ENCODE data around the gene ETS1.
A peak's percentile ranks its signal among the peaks of the same experiment; 100 is the strongest.

Gene ETS1, protein sequence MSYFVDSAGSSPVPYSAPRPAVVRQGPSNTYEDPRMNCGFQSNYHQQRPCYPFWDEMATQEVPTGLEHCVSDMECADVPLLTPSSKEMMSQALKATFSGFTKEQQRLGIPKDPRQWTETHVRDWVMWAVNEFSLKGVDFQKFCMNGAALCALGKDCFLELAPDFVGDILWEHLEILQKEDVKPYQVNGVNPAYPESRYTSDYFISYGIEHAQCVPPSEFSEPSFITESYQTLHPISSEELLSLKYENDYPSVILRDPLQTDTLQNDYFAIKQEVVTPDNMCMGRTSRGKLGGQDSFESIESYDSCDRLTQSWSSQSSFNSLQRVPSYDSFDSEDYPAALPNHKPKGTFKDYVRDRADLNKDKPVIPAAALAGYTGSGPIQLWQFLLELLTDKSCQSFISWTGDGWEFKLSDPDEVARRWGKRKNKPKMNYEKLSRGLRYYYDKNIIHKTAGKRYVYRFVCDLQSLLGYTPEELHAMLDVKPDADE

DNA sequence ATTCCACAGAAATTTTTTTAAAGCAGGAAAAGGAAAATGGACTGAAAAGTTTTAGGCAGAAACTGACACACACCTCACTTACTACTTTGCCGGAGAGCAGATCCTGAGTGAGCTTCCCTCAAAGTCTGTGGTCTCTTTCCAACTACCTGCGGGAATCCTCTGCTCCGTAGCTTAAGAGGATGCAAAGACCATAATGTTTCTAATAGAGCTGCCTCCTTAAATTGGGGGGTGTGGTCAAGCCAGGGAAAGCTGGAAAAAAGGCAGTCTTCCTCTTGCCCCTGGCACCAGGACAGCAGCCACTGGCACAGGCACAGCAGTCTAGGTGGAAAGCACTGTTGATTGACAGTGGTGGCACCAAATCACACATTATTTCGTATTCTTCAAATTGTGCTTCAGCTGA is at the start of gene ETS1:
TSS of gene ETS1 (minus strand) at position 144 of the 400 bp plus-strand sequence. CDS start 14,428 bp downstream, outside the sequence.
- DNase-seq = no peak

DNA sequence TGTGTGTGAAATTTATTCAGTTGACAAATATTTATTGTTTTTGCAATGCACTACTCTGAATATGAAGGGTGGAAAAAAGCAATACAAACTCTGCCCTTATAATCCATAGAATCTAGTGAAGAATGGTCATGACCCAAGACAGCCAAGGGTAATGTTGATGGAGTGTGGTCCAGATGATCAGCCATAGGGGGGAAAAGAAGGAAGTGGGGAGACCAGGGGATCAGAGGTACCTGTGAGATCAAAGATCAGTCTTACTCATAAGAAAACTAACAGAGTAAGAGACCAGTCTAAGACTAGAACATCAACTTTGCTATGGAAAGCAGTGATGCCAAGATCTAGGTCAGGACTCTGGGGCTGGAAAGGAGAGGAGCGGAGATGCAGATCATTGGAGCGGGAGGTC is 47.0 kb upstream of the ETS1 start:
- DNase-seq = no peak

DNA sequence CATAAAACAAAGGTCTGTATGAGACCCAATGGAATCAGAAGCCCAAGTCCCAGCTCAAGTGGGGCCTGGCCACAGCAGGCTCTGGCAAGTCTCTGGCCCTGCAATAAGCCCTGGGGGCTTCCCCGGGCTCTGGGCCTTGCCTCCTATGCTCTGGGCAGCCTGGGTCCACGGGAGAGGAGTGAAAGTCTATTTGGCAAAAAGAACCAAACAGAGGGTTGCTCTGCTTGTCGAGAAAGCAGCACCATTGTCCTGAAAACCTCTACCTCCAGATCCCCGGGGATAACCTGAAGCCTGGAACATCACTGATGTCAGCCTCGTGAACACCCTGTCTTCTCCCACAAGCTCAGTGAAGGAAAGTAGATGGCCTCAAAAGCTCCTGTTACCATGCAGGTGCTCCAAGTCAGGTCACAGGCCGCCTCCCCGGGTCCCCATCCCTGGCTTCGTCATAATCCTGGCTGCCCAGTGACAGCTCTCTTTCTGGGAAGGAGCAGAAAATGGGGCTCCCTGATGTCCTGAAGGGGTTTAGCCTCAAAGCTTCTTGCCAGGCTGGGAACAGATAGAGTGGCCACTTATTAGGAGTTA is 46.1 kb upstream of the ETS1 start:
- DNase-seq = no peak

DNA sequence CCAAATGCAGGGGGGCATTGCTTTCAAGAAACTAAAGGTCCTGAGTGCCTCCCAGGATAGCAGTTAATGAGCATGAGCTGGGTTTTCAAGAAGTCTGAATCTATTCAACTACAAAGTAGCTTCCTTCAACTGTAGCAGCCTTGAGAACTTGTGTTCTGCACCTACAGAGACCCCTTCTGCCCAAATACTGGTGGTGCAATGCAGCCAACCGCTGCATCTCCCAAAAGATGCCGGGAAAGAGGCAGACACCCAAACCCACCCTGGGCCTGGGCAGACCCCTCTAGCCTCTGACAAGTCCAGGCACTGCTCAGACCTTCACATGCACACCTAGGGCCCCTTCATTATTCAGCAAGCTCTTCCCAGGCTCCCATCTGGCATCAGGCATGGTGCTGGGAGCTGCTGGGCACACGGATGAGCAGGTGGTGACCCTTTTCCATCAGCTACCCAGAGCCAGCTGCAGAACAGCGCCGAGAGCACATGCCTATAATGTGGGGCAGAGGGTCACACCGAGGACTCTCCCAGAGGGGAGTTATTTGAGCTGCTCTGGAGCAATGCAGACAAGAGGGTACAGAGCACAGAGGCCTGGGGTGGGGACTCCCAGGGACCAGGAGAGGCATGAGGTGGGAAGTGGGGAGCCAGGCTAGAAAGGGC is 44.9 kb upstream of the ETS1 start:
- peak; percentile 50 to 71 for DNase-seq

DNA sequence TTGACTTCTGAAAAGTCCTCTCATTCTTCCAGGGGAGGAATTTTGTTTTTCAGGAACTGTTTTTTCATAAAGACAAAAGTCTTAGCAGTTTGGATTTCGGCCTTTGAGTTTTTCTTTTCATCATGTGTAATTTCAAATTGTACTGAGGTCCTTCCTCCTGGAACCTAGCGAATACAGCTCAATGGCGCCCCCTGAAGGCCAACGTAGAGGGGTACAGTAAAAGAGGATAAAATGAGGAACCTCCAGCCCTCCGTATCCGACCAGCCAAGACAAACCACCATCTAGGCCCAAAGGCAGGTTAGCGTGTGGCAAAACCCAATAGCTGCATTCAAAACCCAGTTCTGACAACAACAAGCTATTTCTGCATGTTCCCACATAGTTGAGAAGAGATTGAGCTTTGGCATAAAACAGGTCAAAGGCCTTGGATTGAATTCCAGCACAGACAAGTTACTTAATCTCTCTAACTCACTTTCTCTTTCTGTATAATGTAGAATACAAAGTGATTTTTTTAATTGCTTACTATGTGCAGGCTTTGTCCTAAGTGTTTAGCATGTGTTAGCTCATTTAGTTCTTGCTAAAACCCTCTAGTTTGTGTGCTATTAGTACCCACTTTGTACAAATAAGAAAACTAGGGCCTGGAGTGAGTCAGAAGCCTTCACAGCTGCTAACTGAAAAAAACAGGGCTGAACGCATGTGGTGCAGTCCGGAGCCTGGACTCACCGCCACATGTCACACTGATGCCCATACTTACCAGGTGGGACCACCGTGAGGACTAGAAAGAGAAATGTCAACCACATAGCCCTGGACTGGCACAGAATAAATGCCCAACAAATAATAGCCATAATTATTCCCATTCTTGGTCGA is 43.2 kb upstream of the ETS1 start:
- peak; percentile 90 to 91 for DNase-seq

DNA sequence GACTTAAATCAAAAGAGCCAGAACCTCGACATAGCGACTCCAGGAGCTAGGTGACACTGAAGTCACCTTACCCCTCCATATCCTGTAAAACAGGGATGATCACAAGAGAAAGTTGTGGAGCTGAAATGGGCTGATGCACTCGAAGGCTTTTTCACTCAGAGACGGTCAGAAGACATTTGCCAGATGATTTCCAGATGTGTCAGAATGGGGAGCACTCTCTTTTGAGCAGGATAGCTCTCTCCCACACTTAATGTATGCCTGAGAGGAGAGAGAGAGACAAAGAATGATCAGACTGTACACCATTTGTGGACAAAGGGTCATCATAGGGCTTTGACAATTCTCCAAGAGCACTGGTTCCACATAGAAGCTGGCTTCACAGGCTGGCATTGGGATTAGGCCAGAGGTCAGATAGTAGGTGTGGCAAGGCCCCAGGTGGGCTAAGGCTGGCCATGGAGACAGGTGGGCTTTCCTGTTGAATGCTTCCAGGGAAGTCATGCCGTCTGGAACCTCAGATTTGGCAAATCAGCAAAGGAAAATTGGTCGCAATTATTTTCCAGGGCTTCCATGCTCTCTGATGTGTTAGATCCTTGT is 42.3 kb upstream of the ETS1 start:
- no peak for DNase-seq

DNA sequence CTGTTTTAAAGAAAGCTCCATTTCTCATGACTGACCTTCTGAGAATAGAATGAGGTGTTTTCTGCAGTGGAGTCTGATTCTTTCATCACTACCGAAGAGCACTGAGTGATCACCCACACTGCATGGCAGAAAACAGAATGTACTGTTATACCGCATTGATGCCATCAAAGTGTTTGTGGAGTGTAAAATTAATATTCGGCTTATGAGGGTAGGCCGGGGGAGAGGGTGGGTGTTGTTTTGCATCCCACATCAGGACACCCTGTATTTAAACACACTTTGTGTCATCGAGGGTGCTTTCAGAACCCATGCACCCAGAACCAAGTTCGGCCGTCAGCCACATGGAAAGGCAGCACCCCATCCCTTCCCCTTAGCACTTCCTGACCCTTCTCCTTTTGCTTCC is 41.3 kb upstream of the ETS1 start:
- peak in 1 of 2 donors; percentile 58 for DNase-seq

DNA sequence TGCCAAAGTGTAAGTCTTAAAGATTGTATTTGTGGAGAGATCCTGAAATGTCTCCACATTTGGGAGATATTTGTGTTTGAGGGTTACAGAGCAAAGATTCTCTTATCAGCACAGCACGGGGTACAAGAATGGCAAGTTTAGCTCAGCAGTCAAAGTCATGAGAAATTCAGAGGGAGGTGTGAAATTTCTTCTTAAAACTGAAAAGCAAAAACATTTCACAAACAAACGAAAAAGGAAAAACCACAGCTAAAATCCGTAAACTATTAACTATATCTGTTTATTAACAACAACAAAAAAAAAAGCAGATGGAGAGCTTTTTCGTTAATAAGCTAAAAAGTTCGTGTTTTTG is 40.9 kb upstream of the ETS1 start:
- no peak for DNase-seq

DNA sequence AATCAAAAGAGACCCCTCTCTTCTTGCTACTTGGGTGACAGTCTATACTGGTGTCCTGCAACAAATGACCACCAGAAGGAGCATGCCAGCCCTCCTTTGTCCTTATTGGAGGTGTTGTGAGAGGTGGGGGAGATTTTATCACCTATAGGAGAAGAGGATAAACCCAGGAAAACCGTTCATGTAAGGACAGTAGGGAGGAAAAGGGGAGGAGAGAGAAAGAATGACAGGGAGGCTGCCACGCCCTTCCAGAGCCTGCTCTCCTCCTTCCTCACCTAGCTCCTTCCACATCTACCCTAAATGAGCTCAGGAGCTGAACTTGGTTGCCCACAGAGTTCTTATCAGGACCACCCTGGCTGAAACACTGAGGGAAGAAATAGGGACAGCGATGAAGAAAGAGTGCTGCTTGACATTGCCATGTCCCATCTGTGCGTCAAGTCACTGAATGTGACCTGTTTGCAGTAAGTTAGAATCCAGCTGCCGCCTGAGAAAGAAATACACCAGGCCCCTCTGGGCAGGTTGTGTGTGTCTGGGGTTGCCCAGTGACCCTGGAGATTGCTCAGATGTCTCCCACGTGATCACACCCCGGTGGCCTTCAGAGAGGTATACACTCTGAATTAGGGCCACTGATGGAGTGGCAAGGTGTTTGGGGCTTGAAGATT is 40.4 kb upstream of the ETS1 start:
- peak; percentile 36 to 49 for DNase-seq

DNA sequence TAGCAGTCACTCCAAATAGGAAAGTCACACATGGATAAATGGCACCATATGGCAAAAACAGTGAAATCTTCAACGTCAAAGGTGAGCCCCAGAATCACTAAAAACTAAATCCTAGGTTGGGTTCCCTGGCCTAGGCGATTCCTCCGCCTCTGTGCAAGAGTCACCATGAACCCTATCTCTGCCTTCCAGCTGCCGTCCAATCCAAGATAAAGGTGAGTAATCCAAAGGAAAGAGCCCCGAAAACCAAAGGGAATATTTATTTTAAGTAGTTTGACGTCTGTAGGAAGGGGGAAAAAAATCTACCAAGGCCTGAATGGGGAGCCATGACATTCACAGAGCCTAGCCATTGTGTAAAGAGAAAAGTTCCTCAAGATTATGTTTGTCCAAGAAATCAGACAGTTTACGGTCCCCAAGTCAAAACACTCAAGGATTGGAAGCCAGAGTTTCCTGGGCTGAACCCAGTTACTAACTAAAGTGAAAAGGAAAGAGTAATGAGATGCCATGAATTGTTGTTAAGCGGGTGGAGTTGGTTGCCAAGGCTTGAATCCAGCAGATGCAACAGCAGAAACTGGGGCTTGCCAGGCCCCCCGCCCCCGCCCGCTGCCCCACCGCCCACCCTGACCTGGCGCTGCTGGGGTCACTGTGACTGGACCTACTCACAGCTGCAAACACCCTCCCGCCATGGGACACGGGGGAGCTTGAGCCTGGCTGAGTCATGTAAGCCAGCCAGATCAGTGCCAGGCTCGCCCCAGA is 39.7 kb upstream of the ETS1 start:
- DNase-seq = no peak

DNA sequence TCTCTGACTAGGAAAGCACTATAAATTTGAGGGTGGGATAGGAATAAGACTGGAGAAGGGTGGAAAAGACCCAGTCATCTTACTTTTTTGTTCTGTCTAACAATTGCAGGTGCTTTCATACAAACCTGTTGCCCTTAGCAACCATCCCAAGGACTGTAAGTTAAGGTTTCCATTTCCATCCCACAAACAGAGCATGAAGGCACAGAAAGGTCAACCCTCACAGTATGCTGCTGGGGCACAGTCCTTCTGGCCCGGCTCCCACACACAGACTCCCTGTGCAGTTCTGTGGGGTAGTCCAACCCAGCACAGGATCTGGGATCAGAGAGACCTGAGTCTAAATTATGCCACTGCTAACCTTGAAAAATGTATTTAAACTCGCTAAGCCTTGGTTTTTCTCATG is 38.4 kb upstream of the ETS1 start:
- no peak for DNase-seq

DNA sequence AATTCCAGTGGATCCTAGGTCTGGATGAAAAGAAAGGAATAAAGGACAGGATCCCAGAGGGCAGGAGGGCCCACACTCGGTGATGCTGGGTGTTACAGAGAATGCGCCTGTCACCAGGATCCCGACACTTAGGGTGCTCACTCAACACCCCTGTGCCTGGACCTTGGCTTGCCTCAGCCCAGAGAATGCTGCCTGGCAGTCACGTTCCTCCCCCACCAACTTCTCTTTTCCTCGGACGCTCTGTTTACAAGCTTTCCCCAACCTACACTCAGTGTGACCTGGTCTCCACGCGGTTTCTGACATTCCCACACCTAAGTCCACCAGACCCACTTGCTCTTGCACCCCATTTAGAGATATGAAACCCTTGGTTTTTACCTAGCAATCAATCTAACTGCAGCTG is 38.0 kb upstream of the ETS1 start:
- DNase-seq = no peak

DNA sequence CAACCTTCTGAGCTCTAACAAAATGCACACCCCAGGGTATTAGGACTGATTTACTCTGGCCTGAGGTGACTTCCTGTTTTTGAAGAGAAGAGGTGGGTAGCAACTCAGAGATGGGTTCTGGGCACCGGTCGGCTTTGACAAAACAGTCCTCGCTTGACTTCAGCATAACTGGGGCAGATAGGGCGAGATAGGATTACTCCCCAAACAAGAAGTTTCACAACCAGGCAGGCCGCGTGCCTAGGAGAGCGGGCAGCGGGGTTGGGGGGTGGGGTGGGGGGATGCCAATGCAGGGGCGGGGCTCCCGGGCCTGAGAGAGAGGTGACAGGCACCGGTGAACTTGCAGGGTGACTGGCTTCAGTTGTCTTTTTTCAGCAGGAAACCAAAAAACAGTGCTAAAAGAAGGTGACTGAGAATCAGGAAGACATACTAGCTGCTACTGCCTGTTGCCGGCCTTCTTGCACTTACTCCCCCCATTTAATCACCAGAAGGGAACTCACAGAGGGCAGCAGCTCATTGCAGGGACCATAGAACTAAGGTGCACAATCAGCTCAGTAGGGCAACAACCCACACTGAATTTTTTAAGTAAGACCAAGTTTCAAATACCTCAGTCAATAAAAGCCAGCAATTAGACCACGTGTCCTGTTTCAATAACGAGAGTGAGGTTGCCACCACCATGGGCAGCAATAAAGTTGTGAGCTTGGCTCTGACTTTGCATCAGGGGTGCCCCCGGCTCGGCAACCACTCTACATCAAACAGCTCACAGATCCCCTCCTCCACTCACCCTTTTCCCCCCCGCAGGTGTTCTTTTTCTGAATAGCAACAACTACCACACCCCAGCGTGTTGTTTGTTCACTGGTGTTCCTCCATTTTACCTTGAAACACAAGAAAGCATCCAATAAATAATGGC is 37.2 kb upstream of the ETS1 start:
- DNase-seq = peak; percentile 77 to 82

DNA sequence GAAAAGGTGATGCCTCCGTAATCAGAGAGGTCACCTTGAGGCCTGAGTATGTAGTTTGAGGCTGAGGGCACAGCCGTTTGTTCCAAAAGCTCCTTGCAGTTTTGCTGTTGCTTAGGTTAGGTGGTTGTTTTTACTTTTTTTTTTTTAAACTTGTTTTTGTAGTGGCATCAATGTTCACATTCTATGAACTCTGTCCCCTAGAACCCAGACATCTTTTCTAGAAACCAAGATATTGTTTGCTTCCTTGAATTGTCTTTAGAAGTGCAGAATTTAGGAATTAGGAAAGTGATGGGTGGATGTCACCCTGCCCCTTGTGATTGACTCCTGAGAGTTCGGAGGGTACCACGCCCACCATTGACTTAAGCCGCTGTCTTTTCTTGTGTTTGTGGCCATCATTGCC is 35.7 kb upstream of the ETS1 start:
- peak in 1 of 2 donors; percentile 11 for DNase-seq

DNA sequence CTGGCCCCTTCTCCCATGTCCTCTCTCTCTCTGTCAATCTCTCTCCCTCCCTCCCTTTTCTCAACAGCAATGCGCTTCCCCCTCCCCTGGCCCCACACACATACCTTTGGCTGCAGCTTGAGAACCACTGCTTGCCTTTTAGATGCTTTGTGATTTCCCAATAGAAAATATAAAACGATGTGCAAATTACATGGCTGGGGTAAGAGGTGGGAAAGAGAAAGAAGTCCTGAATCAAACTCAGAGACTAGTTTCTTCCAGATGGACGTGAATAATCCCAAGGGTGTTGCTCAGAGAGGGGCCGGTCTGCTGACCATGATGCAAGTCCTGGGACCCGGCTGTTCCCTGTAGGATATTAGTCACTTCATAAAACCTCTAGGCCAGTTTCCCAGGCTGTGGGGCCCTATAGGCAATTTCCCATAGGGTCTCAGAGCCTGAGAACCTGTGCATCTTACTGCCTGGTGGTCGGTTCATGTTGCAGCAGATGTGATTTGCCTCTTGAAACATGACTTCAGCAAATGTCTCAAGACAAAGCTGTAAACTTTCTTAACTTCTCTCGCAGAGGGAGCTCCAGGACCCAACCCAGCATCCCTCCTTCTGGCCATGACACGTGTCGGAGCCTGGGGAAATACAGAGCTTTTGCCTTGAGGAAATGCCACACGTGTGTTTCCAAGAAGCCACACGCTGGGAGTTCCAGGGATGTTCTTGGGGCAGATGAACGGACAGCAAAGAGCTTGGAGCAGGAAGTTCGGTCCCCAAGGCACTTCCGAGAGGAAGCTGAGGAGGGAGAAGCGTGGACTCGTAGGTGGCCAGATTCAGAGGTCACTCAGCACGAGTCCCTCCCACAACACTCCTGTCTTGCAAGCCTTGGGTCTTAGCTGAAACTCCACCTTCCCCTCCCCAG is 34.5 kb upstream of the ETS1 start:
- no peak for DNase-seq

DNA sequence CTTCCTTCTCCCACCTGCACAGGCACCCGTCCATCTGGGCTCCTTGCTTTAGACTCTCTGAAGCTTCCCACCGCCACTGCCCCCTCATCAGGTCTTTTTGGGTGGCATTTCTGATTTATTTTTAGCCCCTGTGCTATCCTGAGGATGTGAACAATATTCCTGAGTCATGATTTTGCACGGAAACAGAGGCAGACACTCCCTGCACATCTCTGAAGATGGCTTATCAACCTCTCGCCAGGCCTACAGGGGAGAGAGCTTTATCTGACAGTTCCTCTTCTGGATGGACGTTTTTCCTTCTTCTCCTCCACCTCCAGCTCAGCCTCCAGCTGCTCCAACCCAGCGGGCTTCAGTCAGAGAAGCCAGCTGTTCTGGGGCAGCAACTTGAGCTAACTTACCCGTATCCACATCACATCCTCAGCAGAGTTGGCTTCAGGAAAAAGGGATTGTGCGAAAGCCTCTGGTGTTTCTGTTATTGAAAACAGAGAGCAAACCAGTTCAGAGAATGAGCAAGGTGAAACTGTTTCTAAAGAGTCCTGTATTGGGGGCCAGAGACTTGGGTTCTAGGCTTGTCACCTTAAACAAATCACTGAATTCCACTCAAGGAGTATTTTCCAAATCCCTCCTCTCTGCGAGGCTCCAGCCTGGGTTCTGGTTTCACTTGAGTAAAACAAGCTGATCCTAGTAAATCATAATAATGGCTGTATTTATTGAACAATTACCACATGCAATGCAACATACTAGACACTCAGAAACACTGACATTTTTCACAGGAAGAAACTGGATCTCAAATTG is 33.1 kb upstream of the ETS1 start:
- DNase-seq = no peak

DNA sequence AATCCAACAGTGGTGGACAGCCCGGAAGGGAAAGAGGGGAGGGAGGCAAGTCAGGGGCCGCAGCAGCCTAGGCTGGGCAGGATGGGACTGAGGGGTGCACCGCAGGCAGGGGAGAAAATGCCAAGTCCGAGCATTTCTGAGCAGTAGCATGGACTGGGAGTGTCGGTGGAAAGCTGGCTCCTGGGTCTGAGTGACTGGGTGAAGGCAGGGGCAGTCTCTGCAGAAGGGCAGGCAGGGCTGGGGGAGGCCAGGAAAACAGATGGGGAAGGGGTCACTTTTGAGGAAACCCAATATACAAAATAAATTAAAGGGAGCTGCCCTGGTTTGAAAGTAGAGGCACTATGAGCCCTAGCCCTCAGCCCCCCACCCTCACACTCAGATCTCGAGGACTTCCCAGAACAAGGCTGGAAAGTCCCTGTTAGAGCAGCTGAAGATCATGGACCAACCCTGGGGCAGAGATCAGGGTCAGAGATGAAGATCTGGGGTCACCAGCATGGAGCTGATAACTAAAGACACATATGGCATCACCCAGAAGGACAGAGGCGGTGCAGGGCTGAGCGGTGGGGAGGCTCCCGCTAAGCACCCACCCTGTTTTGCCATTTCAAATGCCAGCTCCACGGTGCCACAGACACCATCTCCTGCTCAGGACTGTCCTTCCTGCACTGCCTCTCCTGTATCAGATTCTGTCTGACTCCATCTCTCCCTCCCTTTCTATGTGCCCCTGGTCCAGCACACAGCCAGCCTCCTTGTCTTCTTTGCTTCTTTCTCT is 32.4 kb upstream of the ETS1 start:
- peak in 1 of 2 donors; percentile 43 for DNase-seq

Data from CD4-positive, alpha-beta T cell treated with Interferon alpha-2 for 1 hour (primary cell).